GM21619 (cell line): ENCODE data around the gene SEMA5A.

ENCODE experiments used
- ATAC-seq: cut with Tn5 transposase; IDR thresholded peaks from one replicate; pipeline ENCODE4 v1.9.1; 2021; ENCODE audit not compliant: unreplicated experiment

Gene SEMA5A

DNA sequence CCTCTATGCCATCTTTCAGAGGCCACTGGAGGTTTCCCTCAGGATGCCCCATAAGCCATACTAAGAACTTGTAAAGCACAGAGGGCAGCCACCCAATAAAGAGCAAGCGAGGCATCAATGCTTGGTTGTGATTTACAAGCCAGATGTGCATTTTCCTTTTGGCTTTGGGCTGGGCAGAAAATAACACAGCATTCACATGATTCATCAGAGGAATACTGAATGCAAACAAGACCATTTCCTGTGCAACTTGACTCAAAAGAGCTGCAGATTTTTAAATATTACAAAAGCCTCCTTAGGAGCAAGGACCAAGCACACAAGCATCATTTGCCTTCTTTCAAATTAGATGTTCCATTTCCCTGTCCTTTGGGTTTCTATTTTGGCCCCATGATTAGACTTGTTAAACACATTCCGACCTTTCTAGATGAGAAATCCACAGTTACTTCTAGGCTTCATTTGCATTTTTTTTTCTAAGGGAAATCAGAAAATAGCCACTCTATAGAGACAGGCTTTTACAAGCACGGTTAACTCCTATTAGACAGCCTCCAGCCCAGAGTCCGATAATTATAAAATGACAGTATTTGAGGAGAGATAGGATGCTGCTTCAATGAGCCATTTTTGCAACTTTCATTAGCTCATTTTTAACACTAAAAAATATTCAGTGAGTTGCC lies 207.8 kb downstream of the SEMA5A start:
- ATAC-seq = no peak

DNA sequence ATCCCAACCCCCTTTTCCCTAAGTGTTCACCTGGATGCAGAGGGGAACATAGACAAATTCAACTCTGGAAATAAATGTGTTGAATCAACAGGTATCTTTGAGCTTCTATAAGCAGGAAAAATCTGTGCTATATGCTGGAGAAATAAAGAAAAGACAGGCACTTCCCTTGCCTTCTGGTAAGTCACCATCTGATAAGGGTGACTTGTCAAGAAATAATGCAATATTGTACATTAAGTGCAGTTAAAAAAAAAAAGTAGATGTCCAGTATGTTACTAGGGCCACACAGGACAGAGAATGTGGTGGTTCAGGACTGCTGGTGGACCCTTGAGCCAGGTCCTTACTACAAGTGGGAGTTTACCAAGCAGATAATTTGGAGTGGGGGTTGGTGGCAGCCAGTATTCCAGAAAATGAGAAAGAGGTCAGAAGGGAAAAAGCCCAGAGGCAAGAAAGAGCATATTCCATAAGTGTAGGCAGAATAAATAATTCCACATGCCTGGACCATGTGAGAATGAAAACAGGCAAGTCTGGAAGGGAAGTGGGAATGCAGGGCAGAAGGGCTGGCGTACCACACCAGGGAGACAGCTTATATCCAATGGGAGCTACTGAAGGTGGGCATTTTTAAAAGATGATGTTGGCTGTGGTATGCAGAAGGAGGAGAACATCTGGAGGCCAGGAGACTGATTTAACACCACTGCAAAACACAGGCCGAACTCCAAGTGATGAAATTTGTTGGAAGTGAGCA lies 209.9 kb downstream of the SEMA5A start:
- ATAC-seq = no peak

DNA sequence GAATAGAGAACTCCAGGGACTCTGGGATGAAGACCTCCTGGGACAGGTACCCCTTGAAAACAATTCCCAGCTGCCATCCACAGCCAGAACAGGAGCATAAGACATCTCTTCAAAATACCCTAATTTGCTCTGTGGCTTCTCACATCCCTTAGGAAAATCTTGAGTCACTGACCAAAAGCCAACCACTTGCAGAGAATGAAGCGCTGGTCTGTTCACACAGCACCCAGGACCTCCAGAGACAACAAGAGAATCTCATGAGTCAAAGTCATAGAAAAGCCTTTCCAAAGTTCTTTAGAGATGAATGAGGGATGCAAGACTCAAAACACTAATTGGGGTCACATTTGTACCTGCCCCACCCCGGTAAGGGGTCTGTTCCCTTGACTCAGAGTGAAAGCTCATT lies 210.6 kb downstream of the SEMA5A start:
- no peak for ATAC-seq

DNA sequence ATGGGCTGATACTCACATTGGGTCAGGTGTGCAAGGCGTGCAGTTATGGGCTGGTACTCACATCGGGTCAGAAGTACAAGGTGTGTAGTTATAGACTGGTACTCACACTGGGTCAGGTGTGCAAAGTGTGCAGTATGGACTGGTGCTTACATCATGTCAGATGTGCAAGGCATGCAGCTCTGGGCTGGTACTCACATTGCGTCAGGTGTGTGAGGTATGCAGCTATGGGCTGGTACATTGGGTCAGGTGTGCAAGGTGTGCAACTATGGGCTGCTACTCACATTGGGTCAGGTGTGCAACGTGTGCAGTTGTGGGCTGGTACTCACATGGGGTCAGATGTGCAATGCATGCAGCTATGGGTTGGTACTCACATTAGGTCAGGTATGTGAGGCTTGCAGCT lies 213.8 kb downstream of the SEMA5A start:
- no peak for ATAC-seq

DNA sequence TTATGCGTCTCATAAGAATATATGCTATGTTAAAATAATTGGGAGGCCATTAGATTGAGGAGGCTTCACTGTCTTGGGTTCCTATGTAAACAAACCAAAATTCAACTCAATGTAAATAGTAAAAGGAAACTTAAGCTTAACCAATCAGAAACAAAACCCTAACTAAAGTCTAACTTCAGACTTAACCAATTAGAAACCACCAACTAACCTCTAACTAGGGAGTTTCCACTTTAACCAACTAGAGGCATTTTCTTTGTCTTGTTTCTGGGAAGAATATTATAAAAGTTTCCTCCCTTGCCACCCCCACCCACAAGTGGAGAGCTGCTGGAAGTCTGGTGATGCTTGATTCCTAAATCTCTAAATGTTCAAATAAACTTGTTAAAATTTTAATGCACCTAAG lies 214.5 kb downstream of the SEMA5A start:
- ATAC-seq = no peak

DNA sequence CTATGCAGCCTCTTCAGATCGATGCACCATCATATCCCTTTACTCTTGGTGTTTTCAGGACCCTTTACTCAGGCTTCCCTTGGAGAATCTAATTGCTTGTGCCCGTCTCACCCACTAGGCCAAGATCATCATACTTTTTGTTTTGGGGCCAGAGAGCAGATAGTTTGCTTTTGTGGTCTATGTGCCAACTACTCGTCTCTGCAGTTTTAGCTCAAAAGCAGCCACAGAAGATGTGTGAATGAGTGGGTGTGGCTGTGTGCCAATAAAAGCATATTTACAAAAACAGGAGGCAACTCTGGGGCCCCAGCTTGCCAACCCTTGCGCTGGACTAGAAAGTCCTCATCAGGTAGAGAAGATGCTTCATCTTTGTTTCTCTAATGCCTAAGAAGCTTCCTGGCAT lies 216.8 kb downstream of the SEMA5A start:
- no peak for ATAC-seq

DNA sequence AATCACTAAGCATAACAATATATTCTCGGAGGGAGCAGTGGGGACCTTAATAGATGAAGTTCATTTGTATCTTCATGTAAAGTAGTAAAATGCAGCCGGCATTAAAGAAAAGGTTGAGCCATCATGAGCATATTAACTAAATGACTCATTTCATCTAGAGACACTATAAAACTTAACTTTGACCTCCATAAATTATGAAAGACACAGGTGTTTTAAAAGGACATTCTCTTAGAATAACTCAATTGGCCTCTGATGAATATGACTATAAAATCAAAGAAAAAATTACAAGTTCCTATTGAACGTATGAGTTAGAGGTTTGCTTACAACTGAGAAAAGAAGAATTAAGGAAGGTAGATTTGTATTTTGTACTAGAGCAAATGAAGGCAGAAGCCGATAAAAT lies 220.3 kb downstream of the SEMA5A start:
- no peak for ATAC-seq

DNA sequence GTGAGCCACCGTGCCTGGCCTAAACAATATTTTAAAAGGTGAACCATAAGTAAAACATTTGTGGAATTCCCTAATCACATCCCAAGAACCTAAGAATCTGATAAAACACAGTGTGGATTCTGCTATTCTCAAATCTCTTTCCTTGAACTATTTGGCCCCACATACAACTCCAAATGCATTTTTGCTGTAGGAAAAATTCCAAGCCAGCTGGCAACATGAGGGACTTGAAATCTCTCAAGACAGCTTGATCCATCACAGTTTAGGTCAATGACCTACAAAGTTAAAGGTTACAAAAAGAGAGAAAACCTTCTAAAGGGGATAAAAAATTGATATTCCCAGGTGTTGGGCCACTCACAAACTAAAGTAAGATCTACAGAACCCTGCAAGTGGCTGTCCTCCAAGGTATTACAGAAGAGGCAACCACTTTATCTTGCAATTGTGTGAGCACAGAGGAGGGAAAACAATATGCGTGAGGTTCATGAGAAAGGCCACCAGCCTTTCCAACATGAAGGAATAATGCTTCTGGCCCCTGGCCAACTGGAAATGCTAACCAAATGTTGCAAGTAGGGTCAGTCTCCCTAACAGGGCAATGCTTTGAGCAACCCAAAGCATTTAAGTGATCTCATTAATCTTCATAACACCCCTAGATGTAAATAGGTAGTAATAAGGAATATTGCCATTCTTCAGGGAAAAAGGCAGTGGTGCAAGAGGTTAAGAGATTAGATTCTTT lies 221.4 kb downstream of the SEMA5A start:
- no peak for ATAC-seq

DNA sequence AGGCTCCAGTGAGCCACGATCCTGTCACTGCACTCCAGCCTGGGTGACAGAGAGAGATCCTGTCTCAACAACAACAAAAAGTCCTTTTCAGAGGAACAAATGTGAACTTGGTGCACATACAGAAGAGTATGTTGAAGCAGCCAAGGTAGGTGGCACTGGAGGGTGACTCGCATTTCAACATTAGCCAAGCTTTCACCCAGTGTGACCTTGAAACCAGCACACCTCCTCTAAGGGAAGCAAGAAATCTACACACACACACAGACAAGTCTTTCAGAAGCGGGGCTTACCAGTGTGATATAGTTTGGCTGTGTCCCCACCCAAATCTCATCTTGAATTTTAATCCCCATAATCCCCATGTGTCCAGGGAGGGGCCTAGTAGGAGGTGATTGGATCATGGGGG lies 225.2 kb downstream of the SEMA5A start:
- no peak for ATAC-seq

DNA sequence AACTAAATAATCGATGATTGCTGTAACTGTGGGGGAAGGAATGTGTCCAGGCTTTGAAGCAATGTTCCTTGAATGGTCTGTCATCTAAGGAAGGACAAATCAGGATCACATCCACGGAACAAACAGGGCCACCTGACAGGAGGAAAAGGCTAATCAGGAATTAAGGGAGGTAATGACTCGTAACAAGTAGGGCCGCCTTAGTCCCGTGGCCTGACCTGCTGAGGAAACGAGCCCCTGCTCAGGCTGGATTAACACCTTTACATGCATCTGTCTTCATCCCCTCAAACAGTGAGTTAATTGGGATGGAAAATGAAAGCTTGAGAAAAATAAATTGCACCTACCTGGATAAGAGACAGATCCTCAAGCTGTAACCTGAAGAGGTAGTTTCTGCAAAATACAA lies 227.8 kb downstream of the SEMA5A start:
- ATAC-seq = no peak

DNA sequence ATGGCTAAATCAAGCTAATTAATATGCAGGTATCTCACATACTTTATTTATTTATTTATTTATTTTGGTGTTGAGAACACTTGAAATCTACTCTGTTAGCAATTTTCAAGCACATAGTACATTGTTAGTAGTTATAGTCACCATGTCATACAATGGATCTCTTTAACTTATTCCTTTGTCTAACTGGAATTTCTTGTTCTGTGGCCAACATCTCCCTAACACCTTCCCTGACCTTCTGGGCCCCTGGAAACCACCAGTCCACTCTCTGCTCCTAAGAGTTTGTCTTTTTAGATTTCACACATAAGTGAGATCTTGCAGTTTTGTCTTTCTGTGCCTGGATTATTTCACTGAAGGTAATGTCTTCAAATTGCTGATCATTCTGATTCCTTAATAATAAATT lies 229.1 kb downstream of the SEMA5A start:
- ATAC-seq = no peak

DNA sequence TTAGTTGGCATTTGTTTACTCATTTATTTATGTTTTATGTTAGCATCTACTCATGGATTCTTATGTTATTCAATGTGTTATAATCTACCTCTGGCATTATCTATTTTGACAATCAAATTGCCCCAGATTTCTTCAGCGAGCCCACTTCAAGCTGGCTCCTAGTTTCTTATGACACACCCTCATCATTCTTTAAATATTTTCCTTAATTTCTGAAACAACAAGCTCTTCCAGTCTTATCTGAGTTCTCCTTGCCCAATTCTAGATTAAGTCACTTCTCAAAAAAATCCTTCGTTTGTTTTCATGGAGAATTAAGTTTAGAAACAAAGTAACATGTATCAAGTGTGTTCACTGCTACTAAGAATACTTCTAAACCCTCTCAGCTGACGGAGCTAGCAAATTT lies 229.8 kb downstream of the SEMA5A start:
- ATAC-seq = no peak

DNA sequence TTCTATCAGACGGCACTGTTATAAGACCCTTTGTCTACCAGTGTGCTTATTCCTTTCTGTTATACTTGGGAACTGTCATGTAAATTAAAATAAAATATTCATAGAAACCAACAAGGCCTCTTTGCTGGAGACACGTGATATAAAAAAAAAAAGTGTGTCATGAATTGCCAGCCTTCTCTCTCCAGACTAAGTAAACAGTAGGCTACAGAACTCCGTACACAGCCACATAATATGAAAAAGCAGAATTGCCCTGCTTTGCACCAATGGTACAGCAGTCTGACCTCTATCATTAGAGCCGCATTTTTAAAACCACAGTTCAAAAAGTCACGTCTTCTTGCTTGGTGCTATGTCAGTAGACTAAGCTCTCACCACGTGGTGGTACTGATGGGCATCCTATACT lies 231.3 kb downstream of the SEMA5A start:
- no peak for ATAC-seq

DNA sequence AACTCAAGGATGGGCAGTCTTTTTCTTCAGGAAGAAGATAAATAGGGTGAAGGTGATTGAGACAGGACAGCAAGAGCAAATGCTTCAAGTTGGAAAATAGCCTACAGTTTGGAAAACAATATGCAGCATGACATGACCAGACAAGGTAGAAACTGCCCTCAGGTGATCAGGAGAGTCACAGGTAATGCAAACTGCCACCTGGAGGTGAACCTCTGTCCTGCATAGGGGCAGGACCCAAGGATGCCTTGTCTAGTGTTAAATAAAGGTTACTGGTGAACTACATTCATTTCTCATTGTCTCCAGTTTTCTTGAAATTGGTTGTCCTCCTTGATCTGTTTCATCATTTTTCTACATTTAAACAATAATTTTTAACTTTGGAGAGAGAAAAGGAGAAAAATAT lies 232.1 kb downstream of the SEMA5A start:
- ATAC-seq = no peak

DNA sequence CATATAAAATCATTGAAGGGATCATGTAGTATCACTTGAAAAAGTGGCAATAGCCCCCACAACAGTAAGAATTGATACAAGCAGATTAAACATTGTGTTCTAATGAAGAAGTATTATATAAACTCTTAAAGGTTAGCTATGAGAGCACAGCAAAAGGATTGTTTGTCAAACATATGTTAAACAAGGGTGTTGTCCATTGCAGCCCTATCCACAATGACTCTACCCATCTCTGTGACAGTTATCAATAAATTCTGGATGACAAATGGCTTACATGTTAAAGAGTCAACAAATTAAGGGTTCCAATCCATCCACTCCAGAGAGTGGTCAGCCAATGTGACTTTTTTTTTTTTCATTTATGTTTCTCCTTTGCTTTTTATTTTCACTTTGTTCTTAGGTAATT lies 238.7 kb downstream of the SEMA5A start:
- no peak for ATAC-seq

DNA sequence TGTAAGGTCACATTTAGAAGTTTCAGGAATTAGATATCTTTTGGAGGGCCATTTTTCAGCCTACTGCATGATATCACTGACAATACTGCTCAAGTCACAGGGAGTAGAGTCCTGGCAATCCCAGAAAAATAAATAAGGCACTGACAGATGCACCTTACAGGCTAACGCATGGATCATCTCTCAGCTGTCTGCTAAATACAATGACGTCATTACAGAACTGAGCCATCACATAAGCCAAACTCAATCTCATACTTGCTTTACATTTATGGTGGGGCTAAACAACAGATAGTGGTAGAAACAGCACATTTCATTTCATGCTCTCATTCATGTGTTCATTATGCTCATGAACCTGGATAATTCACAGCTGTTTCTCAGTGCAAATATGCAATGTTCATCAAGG lies 243.7 kb downstream of the SEMA5A start:
- ATAC-seq = no peak

DNA sequence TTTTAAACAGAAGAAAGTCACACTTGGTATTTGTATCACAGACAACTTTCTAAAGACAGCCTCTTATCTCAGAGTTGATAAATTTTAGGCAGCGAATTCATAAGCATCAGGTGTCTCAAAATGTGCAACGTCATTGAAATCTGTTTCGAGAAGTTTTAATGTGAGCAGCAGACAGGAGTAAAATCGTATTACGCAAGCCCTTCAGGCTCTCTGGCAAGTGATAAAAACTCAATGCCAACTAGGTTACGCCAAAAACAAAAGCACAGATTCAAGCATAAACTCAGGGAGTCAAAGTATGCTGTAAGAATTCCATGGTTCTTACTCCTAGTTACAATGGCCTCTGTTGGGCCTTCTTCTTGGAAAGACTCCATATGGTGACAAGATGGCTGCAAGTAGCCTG lies 244.7 kb downstream of the SEMA5A start:
- no peak for ATAC-seq

DNA sequence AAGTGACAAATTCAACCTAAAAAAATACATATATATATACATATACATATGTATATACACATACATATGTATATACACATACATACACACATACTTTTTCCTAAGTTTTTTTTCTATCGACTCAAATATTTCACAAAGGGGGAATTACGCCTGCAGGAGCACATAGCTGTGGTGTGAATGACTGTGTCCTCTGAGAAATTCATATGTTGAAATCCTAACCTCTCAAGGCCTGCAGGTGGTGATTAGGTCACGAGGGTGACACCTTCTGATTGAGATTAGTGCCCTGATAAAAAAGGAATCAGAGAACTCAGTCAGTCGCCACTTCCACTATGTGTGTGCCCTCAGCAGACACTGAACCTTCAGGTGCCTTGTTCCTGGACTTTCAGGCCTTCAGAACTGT lies 248.7 kb downstream of the SEMA5A start:
- ATAC-seq = no peak

DNA sequence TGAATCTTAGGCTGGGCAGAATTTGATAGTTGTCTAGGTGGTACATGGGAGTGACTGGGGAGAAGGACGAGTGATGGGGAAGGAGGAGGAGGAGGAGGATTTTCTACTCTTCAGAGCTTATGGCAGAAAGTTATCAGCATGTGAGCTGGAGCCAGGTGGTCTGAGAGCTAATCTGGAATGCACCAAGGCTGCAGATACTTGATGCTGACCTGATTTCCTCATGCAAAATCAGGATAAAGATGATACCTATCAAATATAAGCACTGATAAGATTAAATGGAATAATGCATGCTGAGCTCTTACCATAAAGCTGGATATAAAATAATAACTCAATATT lies 250.4 kb downstream of the SEMA5A start:
- ATAC-seq = no peak

DNA sequence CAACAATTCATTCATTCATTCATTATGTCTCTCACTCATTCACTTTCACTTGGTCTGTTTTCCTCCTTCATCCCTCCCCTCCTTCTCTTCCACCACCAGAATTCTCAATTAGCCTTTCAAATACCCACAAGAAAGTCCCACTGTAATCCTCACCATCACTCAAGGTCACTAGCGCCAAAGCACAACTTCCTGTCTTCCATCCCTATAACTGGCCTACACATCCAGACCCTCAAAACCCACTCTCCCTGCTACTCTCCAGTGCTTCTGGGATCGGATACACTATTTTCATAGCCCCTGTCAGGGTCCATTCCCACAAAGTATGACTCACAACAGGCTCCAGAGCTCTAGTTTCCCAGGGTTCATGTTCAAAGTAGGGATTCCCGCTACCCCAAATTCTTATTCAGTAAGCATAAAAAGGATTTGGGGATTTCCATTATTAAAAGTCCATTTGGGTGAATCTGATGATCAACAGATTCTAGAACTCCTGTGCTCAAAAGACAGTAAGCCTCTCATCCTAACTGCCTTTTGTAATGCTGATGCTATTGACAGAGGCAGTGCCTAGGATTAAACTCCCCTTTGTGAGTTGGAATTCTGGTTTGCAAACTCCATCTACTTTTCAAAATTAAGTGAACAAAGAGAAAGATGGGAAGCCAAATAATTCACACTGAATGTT lies 250.9 kb downstream of the SEMA5A start:
- ATAC-seq = no peak

DNA sequence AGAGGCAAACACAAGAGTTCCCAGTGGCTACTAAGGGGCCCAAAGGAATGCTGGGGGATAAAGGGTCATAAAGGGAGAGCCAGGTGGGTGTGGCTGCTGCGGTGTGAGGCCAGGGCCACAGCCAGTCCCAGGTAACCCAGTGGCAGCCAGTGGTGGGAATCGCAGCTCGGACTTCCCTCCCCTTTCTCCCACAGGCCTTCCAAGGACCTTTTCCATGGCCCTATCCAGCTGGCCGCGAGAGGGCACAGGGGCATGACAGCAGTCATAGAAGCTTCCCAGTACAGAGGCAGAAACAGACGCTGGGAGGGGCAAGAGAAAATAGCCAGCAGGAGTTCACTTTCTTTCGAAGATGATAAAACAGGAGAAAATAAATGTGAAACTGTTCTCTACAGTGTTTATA lies 257.6 kb downstream of the SEMA5A start:
- no peak for ATAC-seq

DNA sequence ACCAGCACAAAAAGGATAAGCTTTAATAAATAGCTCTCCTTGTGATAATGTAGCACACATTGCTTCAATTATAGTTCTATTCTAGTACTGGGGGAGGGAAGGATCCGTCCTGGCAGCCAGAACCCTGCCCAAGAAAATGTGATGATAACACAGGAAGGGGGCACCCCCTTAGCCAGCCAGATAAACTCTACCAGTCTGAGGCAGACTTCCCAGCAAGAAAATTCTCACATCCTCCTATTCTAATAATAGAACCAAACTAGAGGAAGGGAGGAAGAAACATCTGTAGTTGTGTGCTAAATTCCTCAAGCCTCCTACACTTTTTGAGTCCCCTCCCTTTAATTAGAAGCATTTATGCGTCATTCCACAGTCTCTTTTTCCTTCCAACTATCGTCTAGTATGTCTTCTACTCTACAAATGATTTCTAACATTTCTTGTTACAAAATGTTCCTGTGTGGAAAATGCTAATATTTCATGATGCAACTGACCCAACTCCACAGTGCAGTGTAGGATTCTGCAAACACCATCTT lies 261.0 kb downstream of the SEMA5A start:
- ATAC-seq = no peak
